GM12874 (cell line): ENCODE data around the gene NDUFS8.

Experiments
- TF ChIP-seq, protein P1 (sequence below): IDR thresholded peaks from 2 replicates; pipeline ENCODE4 v1.5.1; 2011; ENCODE audit warnings: low read depth, mild to moderate bottlenecking, control low read depth, low read length, moderate library complexity; ENCODE audit not compliant: insufficient read depth

The NDUFS8 gene

DNA sequence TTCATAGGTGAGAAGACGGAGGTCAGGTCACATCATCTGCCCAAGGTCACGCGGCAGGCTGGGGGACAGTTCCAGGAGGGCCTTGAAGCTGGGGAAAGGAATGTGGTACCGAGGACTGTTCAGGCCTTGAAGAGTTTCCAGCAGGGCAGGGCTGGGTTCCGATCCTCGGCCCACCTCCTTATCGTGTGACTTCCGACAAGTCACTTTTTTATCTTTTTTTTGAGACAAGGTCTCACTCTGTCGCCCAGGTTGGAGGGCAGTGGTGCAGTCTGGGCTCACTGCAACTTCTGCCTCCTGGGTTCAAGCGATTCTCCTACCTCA lies 623 bp downstream of the NDUFS8 start:
- TF ChIP-seq, protein P1, sequence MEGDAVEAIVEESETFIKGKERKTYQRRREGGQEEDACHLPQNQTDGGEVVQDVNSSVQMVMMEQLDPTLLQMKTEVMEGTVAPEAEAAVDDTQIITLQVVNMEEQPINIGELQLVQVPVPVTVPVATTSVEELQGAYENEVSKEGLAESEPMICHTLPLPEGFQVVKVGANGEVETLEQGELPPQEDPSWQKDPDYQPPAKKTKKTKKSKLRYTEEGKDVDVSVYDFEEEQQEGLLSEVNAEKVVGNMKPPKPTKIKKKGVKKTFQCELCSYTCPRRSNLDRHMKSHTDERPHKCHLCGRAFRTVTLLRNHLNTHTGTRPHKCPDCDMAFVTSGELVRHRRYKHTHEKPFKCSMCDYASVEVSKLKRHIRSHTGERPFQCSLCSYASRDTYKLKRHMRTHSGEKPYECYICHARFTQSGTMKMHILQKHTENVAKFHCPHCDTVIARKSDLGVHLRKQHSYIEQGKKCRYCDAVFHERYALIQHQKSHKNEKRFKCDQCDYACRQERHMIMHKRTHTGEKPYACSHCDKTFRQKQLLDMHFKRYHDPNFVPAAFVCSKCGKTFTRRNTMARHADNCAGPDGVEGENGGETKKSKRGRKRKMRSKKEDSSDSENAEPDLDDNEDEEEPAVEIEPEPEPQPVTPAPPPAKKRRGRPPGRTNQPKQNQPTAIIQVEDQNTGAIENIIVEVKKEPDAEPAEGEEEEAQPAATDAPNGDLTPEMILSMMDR = no peak

DNA sequence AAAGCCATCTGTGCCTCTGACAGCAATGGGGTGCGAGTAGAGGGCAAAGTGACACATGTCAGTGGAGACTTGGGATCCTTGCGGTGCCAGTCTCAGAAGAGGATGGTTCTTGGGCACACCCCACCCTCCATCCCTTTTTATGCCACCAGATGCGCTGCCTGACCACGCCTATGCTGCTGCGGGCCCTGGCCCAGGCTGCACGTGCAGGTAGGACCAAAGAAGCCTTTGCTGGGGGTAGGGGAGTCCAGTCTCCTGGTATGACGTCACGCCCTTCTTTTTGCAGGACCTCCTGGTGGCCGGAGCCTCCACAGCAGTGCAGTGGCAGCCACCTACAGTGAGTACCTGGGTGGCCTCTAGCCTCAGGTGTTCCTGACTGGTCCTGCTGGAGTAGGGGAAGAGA lies 1.5 kb downstream of the NDUFS8 start:
- TF ChIP-seq, protein P1 = no peak

DNA sequence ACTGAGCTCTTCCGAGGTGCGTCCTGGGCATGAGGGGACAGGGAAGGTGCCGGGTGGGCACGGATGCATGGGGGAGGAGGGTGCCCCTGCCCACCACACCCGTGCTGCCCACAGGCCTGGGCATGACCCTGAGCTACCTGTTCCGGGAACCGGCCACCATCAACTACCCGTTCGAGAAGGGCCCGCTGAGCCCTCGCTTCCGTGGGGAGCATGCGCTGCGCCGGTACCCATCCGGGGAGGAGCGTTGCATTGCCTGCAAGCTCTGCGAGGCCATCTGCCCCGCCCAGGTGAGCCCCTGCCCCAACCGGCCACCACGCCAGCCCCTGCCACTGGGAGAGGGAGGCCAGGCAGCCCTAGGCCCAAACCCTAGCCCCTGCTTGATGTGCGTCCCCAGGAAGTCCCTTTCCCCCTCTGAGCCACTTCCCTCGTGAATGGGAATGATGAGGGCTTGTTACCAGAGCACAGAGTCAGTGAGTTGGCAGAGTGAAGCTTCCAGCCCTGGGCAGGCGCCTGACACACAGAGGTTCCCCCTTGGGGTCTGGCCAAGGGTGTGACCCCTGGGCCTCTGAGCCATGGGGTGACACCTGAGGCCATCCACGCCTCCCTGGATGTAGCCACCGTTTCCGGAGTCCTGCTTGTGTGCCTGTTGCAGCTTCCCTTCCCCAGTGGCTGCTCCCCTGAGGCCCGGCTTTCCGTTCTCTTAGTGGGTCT lies 2.7 kb downstream of the NDUFS8 start:
- TF ChIP-seq, protein P1 = no peak

DNA sequence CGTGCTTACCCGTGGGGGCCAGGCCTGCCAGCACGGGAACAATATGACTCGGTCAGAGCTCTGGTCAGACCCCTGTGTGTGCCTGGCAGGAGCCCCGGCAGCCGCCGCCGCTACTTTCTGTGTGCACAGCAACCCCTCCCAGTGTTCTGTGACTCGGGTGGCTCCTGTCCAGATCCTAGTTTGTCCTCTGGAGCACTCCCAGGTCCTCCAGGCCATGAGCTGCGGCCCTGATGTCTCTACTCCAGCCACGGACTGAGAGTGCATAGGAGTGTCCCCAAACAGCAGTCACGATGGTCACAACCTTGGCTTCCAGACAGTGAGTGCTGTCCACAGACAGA lies 3.2 kb downstream of the NDUFS8 start:
- TF ChIP-seq, protein P1 = no peak

DNA sequence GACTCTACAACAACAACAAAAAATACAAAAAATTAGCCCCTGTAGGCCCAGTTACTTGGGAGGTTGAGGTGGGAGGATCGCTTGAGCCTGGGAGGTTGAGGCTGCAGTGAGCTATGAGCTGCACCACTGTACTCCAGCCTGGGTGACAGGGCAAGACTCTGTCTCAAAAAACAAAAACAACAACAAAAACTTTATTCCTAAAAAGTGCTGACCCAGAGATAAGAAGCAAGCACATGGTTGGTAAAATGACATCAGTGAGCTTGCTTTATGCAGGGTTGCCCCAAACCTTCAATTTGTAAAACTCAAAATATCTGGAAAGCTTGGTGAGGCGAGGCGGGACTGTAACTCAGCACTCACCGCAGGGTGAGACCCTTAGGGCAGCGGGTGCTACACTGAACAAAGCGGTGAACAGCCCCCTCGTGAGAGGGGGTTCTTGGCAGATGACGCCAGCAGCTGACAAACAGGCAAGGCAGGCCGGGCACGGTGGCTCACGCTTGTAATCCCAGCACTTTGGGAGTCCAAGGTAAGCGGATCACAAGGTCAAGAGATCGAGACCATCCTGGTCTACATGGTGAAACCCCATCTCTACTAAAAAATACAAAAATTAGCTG lies 4.9 kb downstream of the NDUFS8 start:
- TF ChIP-seq, protein P1 = no peak

DNA sequence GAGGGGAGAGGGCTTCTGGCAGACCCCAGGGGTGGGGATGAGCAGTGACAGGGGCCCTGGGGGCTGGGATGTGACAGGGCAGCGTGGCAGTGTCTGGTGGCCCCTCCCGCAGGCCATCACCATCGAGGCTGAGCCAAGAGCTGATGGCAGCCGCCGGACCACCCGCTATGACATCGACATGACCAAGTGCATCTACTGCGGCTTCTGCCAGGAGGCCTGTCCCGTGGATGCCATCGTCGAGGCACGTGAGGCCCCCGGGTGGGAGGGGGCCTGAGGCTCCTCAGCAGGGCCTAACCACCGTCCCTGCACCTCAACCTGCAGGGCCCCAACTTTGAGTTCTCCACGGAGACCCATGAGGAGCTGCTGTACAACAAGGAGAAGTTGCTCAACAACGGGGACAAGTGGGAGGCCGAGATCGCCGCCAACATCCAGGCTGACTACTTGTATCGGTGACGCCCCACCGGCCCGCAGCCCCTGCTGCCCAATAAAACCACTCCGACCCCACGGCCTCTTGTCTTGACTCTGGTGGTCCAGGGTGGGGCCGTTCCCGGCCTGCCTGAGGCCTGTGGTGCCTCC lies 5.7 kb downstream of the NDUFS8 start:
- TF ChIP-seq, protein P1 = no peak

DNA sequence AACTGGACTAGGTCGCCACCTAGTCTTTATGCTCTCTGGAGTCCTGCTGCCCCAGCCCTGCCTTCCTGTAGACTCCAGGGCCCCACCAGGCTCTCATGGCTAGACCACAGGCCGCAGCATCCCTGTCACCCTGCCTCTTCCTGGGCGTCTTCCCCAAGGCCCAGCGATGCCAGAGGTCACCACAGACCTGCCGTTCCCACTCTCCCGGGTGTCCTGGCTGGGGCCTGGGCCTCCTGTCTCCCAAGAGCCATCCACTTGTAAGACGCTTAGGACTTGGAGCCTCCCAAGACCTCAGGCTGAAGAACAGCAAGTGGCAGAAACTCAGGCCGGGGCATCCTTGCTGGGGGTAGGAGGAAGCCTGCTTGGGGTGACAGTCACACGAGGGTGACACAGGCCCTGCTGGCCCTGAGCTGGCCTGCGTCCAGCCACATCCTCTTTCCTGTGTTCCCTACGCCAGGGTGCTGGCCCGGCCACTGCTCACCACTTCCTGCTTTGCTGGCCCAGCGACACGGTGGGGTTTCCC lies 6.3 kb downstream of the NDUFS8 start:
- TF ChIP-seq, protein P1 = no peak
